Astrocyte of the spinal cord (primary cell): Measurements from ENCODE around the gene ACP6.
"Not testable (repeated sequence)": the region's sequence is repeated elsewhere in the genome, so short reads cannot be mapped to it uniquely, and the experiment has no call there.

Experiments
- DNase-seq: peaks from one replicate; pipeline ENCODE4 v3.0.0; 2011; ENCODE audit warnings: low read depth, low spot score
- H3K4me3 ChIP-seq: 2 replicates; pipeline ENCODE4 v1.5.1; 2011; ENCODE audit warnings: low read depth, mild to moderate bottlenecking, low read length, moderate library complexity
- CTCF ChIP-seq: IDR thresholded peaks from 2 replicates; pipeline ENCODE4 v1.5.1; 2012; ENCODE audit warnings: low read depth, mild to moderate bottlenecking, low read length, inconsistent platforms
- in situ Hi-C: cut with HindIII; loops from 2 replicates; pipeline ENCODE4 v1.10.0; 2017; ENCODE audit warnings: low sequenced_read_pairs

Gene ACP6

GRCh38 chr1:147624529-147624928 is 45.8 kb downstream of the ACP6 start:
- no peak overlapping the region for H3K4me3 ChIP-seq
- no peak for DNase-seq
- TF ChIP-seq CTCF = no peak
- in situ Hi-C loops = no loop called here

- H3K4me3 ChIP-seq = no peak overlapping the region
- DNase-seq = no peak
- in situ Hi-C loops = no loop called here
- TF ChIP-seq CTCF = no peak
These were observed 46.3 kb downstream of the ACP6 start for GRCh38 chr1:147624011-147624410.

GRCh38 chr1:147622731-147623130 is 47.6 kb downstream of the ACP6 start:
- DNase-seq = peak; percentile 50
- TF ChIP-seq CTCF = no peak
- H3K4me3 ChIP-seq = no peak overlapping the region
- in situ Hi-C loops = no loop called here

- H3K4me3 ChIP-seq = no peak overlapping the region
- in situ Hi-C loops = no loop called here
- no peak for DNase-seq
- no peak for TF ChIP-seq CTCF
These were observed 49.8 kb downstream of the ACP6 start for GRCh38 chr1:147620543-147620942.

GRCh38 chr1:147619741-147620140 is 50.6 kb downstream of the ACP6 start:
- TF ChIP-seq CTCF = no peak
- H3K4me3 ChIP-seq = no peak overlapping the region
- in situ Hi-C loops = no loop called here
- no peak for DNase-seq

GRCh38 chr1:147618771-147619170 is 51.6 kb downstream of the ACP6 start:
- no peak for TF ChIP-seq CTCF
- no peak overlapping the region for H3K4me3 ChIP-seq
- in situ Hi-C loops = no loop called here
- no peak for DNase-seq

- TF ChIP-seq CTCF = no peak
- in situ Hi-C loops = no loop called here
- no peak for DNase-seq
- H3K4me3 ChIP-seq = no peak overlapping the region
These were observed 52.2 kb downstream of the ACP6 start for GRCh38 chr1:147618077-147618569.

- DNase-seq, H3K4me3 ChIP-seq, in situ Hi-C loops: not testable (repeated sequence)
These were observed 55.4 kb downstream of the ACP6 start for GRCh38 chr1:147614966-147615365.
